Measurements from ENCODE around the gene ASCC1. TPM values are rescaled to one million over a fixed set of nuclear protein-coding genes. Genes with fewer than 3 reads are reported as not detected.

The ASCC1 gene
- total RNA-seq, 1 experiment from 2014 or later, result 15.7 TPM

DNA sequence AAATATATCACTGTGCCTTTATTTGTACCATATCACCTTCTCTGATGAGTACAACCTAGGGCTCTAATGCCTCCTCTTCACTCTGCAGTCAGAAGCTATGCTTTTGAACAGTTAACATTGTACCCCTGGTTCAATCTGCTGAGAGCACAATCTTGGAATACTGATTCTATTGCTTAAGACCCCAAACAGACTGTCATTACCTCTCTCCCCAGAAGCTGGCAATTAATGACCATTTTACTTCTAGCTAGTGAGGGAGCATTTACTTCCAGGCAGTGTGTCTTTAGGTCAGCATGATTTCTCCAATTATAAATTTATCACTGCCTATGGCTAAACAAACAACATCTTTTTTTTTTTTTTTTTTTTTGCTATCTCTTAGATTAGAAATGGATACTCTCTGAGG is 91.7 kb downstream of the ASCC1 start:
- H3K36me3 ChIP-seq (ENCODE audit: low read depth, low read length), result no peaks in the 10 kb centered on the region; the same call in 1 of the 2 replicates
- intact Hi-C loops (cut with micrococcal nuclease), result no loop called here
- H3K27ac ChIP-seq (ENCODE audit: low read length), result no peak overlapping the region
- no peaks in the 10 kb centered on the region for H3K27me3 ChIP-seq (ENCODE audit: low read length)
- TF ChIP-seq EZH2phosphoT487 (IDR thresholded peaks at IDR 0.05; ENCODE audit: borderline replicate concordance, low read length) (no peak), EZH2 (IDR thresholded peaks at IDR 0.05; ENCODE audit: low read length, unreplicated experiment) (no peak)
- TF ChIP-seq, protein P1, sequence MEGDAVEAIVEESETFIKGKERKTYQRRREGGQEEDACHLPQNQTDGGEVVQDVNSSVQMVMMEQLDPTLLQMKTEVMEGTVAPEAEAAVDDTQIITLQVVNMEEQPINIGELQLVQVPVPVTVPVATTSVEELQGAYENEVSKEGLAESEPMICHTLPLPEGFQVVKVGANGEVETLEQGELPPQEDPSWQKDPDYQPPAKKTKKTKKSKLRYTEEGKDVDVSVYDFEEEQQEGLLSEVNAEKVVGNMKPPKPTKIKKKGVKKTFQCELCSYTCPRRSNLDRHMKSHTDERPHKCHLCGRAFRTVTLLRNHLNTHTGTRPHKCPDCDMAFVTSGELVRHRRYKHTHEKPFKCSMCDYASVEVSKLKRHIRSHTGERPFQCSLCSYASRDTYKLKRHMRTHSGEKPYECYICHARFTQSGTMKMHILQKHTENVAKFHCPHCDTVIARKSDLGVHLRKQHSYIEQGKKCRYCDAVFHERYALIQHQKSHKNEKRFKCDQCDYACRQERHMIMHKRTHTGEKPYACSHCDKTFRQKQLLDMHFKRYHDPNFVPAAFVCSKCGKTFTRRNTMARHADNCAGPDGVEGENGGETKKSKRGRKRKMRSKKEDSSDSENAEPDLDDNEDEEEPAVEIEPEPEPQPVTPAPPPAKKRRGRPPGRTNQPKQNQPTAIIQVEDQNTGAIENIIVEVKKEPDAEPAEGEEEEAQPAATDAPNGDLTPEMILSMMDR (conservative IDR thresholded peaks at IDR 0.05; ENCODE audit: low read depth, low read length), result no peak
- DNase-seq, result no peak
- H3K79me2 ChIP-seq (ENCODE audit: low read length), result no peaks in the 10 kb centered on the region
- no peaks in the 10 kb centered on the region for H3K4me1 ChIP-seq (ENCODE audit: insufficient read depth, low read length)
- BruUV-seq (replicated peaks), result no TSS peak
- no peak overlapping the region for H2AFZ ChIP-seq (ENCODE audit: low read length)
- POLR2A ChIA-PET (ENCODE audit: unreplicated experiment), result no interaction called here
- H3K9me2 ChIP-seq (replicated peaks; ENCODE audit: low read length), result no peaks in the 10 kb centered on the region
- H3K4me2 ChIP-seq (ENCODE audit: low read length), result no peak overlapping the region
- H4K20me1 ChIP-seq (ENCODE audit: low read length), result no peaks in the 10 kb centered on the region
- no peaks in the 10 kb centered on the region for H3K9me3 ChIP-seq (ENCODE audit: low read length)
- no peak overlapping the region for H3K4me3 ChIP-seq (ENCODE audit: low read length)
- CTCF ChIA-PET, result no interaction called here
- no peak for ATAC-seq
- H3F3A ChIP-seq (ENCODE audit: low read length, unreplicated experiment), result no peaks in the 10 kb centered on the region
- H3K9ac ChIP-seq (ENCODE audit: low read length), result no peak overlapping the region

DNA sequence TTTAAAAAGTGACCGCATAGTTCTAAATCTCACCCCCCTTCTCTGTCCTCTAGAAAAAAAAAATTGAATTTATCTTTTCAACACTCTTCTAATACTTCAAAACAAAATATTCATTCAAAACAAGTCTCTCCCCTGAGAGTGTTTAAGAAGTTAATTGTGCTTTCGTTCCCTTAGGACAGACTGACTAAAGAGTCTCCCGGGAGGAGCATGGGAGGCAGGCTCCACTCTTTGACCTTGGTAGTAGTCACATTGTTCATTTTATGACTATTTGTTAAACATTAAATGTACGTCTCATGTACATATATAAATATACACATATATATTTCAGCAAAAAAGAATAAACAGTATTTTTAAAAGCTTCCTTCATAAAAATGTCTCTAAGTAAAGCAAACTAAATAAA is 92.5 kb downstream of the ASCC1 start:
- POLR2A ChIA-PET (ENCODE audit: unreplicated experiment), result no interaction called here
- no peaks in the 10 kb centered on the region for H4K20me1 ChIP-seq (ENCODE audit: low read length)
- H3K4me1 ChIP-seq (ENCODE audit: insufficient read depth, low read length), result no peaks in the 10 kb centered on the region
- H3K27me3 ChIP-seq (ENCODE audit: low read length), result no peaks in the 10 kb centered on the region
- H3K4me3 ChIP-seq (ENCODE audit: low read length), result no peak overlapping the region
- intact Hi-C loops (cut with micrococcal nuclease), result no loop called here
- H3K9me3 ChIP-seq (ENCODE audit: low read length), result no peaks in the 10 kb centered on the region
- no peak overlapping the region for H3K27ac ChIP-seq (ENCODE audit: low read length)
- no peak overlapping the region for H3K9ac ChIP-seq (ENCODE audit: low read length)
- no peaks in the 10 kb centered on the region for H3K79me2 ChIP-seq (ENCODE audit: low read length)
- H3F3A ChIP-seq (ENCODE audit: low read length, unreplicated experiment), result no peaks in the 10 kb centered on the region
- TF ChIP-seq EZH2 (IDR thresholded peaks at IDR 0.05; ENCODE audit: low read length, unreplicated experiment), result no peak
- CTCF ChIA-PET, result no interaction called here
- no peaks in the 10 kb centered on the region; the same call in 1 of the 2 replicates for H3K36me3 ChIP-seq (ENCODE audit: low read depth, low read length)
- no peaks in the 10 kb centered on the region for H3K9me2 ChIP-seq (replicated peaks; ENCODE audit: low read length)
- ATAC-seq, result peak; percentile 37; the same call in 1 of the 2 replicates
- no peak overlapping the region for H3K4me2 ChIP-seq (ENCODE audit: low read length)
- no peak overlapping the region for H2AFZ ChIP-seq (ENCODE audit: low read length)
- DNase-seq, result no peak
- BruUV-seq (replicated peaks), result no TSS peak

DNA sequence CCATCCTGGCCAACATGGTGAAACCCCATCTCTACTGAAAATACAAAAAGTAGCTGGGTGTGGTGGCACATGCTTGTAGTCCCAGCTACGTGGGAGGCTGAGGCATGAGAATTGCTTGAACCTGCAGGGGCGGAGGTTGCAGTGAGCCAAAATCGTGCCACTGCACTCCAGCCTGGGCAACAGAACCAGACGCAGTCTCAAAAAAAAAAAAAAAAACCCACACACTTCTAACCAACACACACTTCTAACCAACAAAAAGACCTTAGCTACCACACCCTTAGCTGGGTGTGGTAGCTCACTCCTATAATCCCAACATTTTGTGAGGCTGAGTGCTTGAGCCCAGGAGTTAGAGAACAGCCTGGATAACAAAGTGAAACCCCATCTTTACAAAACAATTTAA is 93.9 kb downstream of the ASCC1 start:
- no peak overlapping the region for H2AFZ ChIP-seq (ENCODE audit: low read length)
- no peak overlapping the region for H3K27ac ChIP-seq (ENCODE audit: low read length)
- intact Hi-C loops (cut with micrococcal nuclease), result no loop called here
- no peak for TF ChIP-seq EZH2 (IDR thresholded peaks at IDR 0.05; ENCODE audit: low read length, unreplicated experiment)
- TF ChIP-seq, protein P1 (conservative IDR thresholded peaks at IDR 0.05; ENCODE audit: low read depth, low read length), result no peak
- TF ChIP-seq EZH2phosphoT487 (IDR thresholded peaks at IDR 0.05; ENCODE audit: borderline replicate concordance, low read length), result no peak
- H3K4me1 ChIP-seq (ENCODE audit: insufficient read depth, low read length), result no peaks in the 10 kb centered on the region
- no peaks in the 10 kb centered on the region for H3K79me2 ChIP-seq (ENCODE audit: low read length)
- no peaks in the 10 kb centered on the region for H4K20me1 ChIP-seq (ENCODE audit: low read length)
- CTCF ChIA-PET, result interaction anchor here (0.6 kb wide), 1 partner anchor 74 kb away, joined by 3 read pairs; no protein-coding TSS in a partner anchor
- no peak overlapping the region for H3K4me3 ChIP-seq (ENCODE audit: low read length)
- no peak for ATAC-seq
- H3K4me2 ChIP-seq (ENCODE audit: low read length), result no peak overlapping the region
- POLR2A ChIA-PET (ENCODE audit: unreplicated experiment), result no interaction called here
- H3K9ac ChIP-seq (ENCODE audit: low read length), result no peak overlapping the region
- DNase-seq, result no peak
- BruUV-seq (replicated peaks), result no TSS peak
- no peaks in the 10 kb centered on the region for H3K27me3 ChIP-seq (ENCODE audit: low read length)
- H3F3A ChIP-seq (ENCODE audit: low read length, unreplicated experiment), result no peaks in the 10 kb centered on the region
- H3K36me3 ChIP-seq (ENCODE audit: low read depth, low read length), result no peaks in the 10 kb centered on the region; the same call in 1 of the 2 replicates
- no peaks in the 10 kb centered on the region for H3K9me2 ChIP-seq (replicated peaks; ENCODE audit: low read length)
- H3K9me3 ChIP-seq (ENCODE audit: low read length), result no peaks in the 10 kb centered on the region

All from PC-3 (cell line).